Heart left ventricle (tissue), 16 donors: ENCODE data around the gene ZNF804B. TPM values are rescaled to one million over a fixed set of nuclear protein-coding genes. Genes with fewer than 3 reads are reported as not detected.

ENCODE experiments used
- ATAC-seq, 4 donors: fragments of 200-7000 bp; cut with Tn5 transposase; one replicate each; pipeline ENCODE4 v1.9.1; 2020 to 2022; ENCODE audit warnings: moderate library complexity in 4 of 4, mild to moderate bottlenecking in 3 of 4, moderate number of reproducible peaks in 1 of 4
- DNase-seq, 5 donors: peaks; one replicate each; pipeline ENCODE4 v3.0.0-alpha.2; 2020
- H3K27ac ChIP-seq, 12 donors: fragments of 200-600 bp; sonication (generic) in 4 of 12; one replicate each; pipeline versions ENCODE4 v1.5.0 to v1.8.0; 2016 to 2022; ENCODE audit warnings: mild to moderate bottlenecking in 2 of 12
- H3K27me3 ChIP-seq, 9 donors: fragments of 200-600 bp; sonication (generic) in 2 of 9; one replicate each; pipeline versions ENCODE4 v1.5.1 to v1.8.0; 2016 to 2022; ENCODE audit warnings: mild to moderate bottlenecking in 3 of 9
- H3K36me3 ChIP-seq, 9 donors: fragments of 200-600 bp; sonication (generic) in 2 of 9; one replicate each; pipeline versions ENCODE4 v1.5.0 to v1.8.0; 2018 to 2022; ENCODE audit warnings: mild to moderate bottlenecking in 2 of 9
- H3K4me1 ChIP-seq, 12 donors: fragments of 200-600 bp; sonication (generic) in 4 of 12; one replicate each; pipeline versions ENCODE4 v1.5.0 to v1.8.0; 2016 to 2022; ENCODE audit warnings: mild to moderate bottlenecking in 3 of 12
- H3K4me3 ChIP-seq, 12 donors: fragments of 200-600 bp; sonication (generic) in 4 of 12; one replicate each; pipeline versions ENCODE4 v1.5.0 to v1.8.0; 2017 to 2022; ENCODE audit warnings: mild to moderate bottlenecking in 9 of 12, moderate library complexity in 4 of 12
- H3K9me3 ChIP-seq, 12 donors: fragments of 200-600 bp; sonication (generic) in 4 of 12; one replicate each; pipeline versions ENCODE4 v1.5.0 to v1.8.0; 2016 to 2022; ENCODE audit warnings: mild to moderate bottlenecking in 1 of 12
- CTCF ChIP-seq, 12 donors: fragments of 200-600 bp; sonication (generic) in 4 of 12; IDR thresholded peaks; one replicate each; pipeline versions ENCODE4 v1.5.0 to v1.8.0; 2018 to 2022; ENCODE audit warnings: antibody characterized with exemption in 12 of 12, mild to moderate bottlenecking in 5 of 12
- POLR2A ChIP-seq, 2 donors: fragments of 450-650 bp; IDR thresholded peaks; one replicate each; pipeline ENCODE4 v1.6.1; 2017; ENCODE audit warnings: antibody characterized with exemption in 2 of 2, mild to moderate bottlenecking in 2 of 2, moderate library complexity in 2 of 2
- WGBS, 4 donors: extraction: QIAGEN DNeasy Blood & Tissue Kit in 2 of 4; methylation state at CpG; one replicate each; pipeline versions ENCODE4 v1.1.5 to v1.1.7; 2013 to 2018; 5-methylcytosine and 5-hydroxymethylcytosine counted together
- intact Hi-C, 10 donors: fragments of 100-400 bp; cut with DNase I; formaldehyde crosslinking; loops; one replicate each; pipeline versions ENCODE4 v1.11.1 to v1.14.2; 2022
- polyA plus RNA-seq, 2 donors: library from polyadenylated mRNA; stranded (reverse); fragments of 200-250 nt; gene quantifications; one replicate each; pipeline ENCODE4 v1.2.3, GENCODE V29; 2013
- total RNA-seq, 9 donors: library from RNA; depleted of rRNA in 2 of 9; stranded (reverse); fragments of >200 nt in 2 of 9; fragmentation: NEBNext Ultra II Directional in 3 of 9; extraction: Animal tissue kit (Norgen Biotek cat#: 25700) in 3 of 9; gene quantifications; one replicate each; pipeline versions ENCODE4 v1.1.0 to v1.2.4, GENCODE V29; 2016 to 2023
- donor health status: ischemic (EF 13 %, LVEDD 7.1; RV severe dilation, severe dysfunction).
- donor health status: healthy with polysubstance abuse.
- donor health status: DM: no; HTN: yes; CAD: no.
- donor health status: DM: no; HTN: no; CAD: no.
- donor health status: ischemic (EF 25% LVEDD 6.9; RV normal size, moderate dysfunction).
- donor health status: ischemic (EF 25% LVEDD 5.7; RV mildly dilated, moderate dysfunction).
- donor health status: healthy.
- donor health status: DM: yes; HTN: yes; CAD: no.
- donor health status: ischemic (EF 35%, LVEDD 5.7; RV mildly dilated, moderate dysfunction).
- donor health status: nonischemic (EF 11% LVEDD 7.7; RV severe dilation, severe dysfunction).
- donor health status: DM: yes; HTN: yes; CAD: no.
- donor health status: PGD.
- donor health status: ischemic (EF 29% LVEDD 5.4; RV normal size, mild dysfunction).
- donor health status: nonischemic (EF 23%, LVEDD 6.1; RV moderate dilation, normal function).

The ZNF804B gene
- total and polyA plus RNA-seq, 11 donors = not detected

DNA sequence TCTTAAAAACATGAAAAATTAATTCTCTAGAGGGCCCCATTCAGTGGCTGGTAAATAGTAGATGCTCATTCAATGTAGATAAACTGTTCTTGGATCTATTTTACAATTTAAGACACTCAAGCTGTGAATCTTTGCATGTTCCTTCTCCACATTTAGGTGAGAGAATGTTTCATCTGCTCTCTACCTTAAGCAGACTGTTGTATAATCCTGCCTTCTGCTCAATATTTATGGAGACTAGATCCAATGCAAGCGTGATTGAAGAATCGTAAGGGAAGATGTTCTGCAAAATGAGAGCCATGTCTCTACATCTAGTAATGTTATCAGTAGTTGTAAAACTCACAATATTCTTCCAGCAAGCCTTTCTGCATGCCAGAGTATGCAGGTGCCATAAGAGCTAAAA, 151.0 kb downstream of the ZNF804B start:
- ATAC-seq = no peak
- H3K9me3 ChIP-seq = no peaks in the 10 kb centered on the region
- no peak for TF ChIP-seq CTCF (IDR thresholded peaks at IDR 0.05)
- no peak for TF ChIP-seq POLR2A (IDR thresholded peaks at IDR 0.05)
- H3K4me3 ChIP-seq = no peak overlapping the region
- intact Hi-C loops = no loop called here
- 88 to 93% (median 91%) methylated on average over 2 of the region's 2 CpGs for WGBS, 4 donors
- DNase-seq = no peak
- no peaks in the 10 kb centered on the region for H3K36me3 ChIP-seq
- no peaks in the 10 kb centered on the region for H3K27me3 ChIP-seq
- no peak overlapping the region for H3K27ac ChIP-seq
- H3K4me1 ChIP-seq = no peaks in the 10 kb centered on the region

DNA sequence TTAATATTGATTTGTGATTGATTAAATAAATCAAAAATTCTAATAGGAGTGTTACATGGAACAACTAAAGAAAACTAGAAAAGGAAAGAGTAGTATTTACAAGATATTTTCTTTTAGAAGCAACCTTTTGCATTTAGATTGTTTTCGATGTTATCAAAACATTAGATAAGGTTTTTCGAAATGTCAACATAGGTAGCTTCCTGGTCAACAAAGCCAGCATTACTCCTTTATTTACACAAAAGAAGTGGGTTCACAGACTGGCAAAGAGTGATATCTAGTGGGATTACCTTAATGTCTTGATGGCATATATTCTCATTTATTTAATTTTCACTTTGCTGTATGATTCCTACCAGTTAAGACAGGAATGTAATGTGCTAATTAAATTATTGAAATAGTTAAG, 153.4 kb downstream of the ZNF804B start:
- Histone ChIP-seq H3K36me3 (no peaks in the 10 kb centered on the region), H3K4me3 (no peak overlapping the region), H3K27me3 (no peaks in the 10 kb centered on the region), H3K9me3 (no peaks in the 10 kb centered on the region), H3K4me1 (no peaks in the 10 kb centered on the region), H3K27ac (no peak overlapping the region)
- intact Hi-C loops = no loop called here
- TF ChIP-seq POLR2A (IDR thresholded peaks at IDR 0.05) = no peak
- no peak for TF ChIP-seq CTCF (IDR thresholded peaks at IDR 0.05)
- DNase-seq (no peak), ATAC-seq (no peak)
- WGBS, 4 donors = 75 to 84% (median 81%) methylated on average over 2 of the region's 2 CpGs

GRCh38 chr7:88915615-88916014, 156.1 kb downstream of the ZNF804B start:
- ATAC-seq (no peak), DNase-seq (no peak)
- no peak overlapping the region for H3K27ac ChIP-seq
- H3K4me1 ChIP-seq = no peaks in the 10 kb centered on the region
- no peak overlapping the region for H3K4me3 ChIP-seq
- H3K27me3 ChIP-seq = no peaks in the 10 kb centered on the region
- no peaks in the 10 kb centered on the region for H3K9me3 ChIP-seq
- H3K36me3 ChIP-seq = no peaks in the 10 kb centered on the region
- intact Hi-C loops = no loop called here
- no peak for TF ChIP-seq POLR2A (IDR thresholded peaks at IDR 0.05)
- TF ChIP-seq CTCF (IDR thresholded peaks at IDR 0.05) = no peak

DNA sequence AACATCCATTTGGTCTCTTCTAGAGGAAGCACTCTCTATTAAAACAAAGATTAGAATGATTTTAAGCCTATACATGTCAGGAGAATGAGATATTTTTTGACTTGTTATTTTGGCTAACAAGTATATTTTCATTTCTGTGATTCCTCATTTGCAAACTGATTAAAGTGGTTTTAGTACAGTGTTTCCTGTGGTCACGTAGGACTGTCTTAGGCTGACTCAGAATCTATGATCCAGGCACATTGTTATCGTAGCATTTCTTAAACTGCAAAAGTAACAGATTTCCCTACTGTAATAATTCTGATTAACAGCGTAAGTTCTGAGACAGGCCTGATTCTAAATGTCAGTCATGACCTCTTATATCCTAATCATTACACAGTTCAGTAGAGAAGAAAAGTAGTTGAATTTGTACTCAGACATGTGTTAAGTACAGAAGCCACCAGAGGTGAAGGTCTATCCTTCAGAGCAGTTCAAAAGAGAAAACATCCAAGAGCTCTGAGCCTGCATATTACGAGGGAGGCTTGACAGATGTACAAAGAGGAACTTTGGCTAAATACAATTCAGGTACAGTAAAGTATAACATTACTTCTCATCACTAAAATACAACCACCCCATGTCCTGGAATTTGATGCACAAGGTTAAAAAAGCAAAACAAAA, 160.1 kb downstream of the ZNF804B start:
- Histone ChIP-seq H3K4me1 (no peaks in the 10 kb centered on the region), H3K27ac (no peak overlapping the region), H3K9me3 (no peaks in the 10 kb centered on the region), H3K4me3 (no peak overlapping the region), H3K27me3 (no peaks in the 10 kb centered on the region), H3K36me3 (no peaks in the 10 kb centered on the region)
- intact Hi-C loops = loop anchor here in 1 of 10 donors (5.0 kb wide), 1 partner anchor 47 kb away; no protein-coding TSS in a partner anchor
- WGBS, 4 donors = 72 to 79% (median 73%) methylated on average over 4 of the region's 4 CpGs
- ATAC-seq = no peak
- TF ChIP-seq POLR2A (IDR thresholded peaks at IDR 0.05) (no peak), CTCF (IDR thresholded peaks at IDR 0.05) (no peak)
- DNase-seq = no peak
